Left lung (tissue), 10 donors: Measurements from ENCODE around the gene ANO2. TPM values are rescaled to one million over a fixed set of nuclear protein-coding genes. Genes with fewer than 3 reads are reported as not detected.
A peak's percentile ranks its signal among the peaks of the same experiment; 100 is the strongest.

Experiments used
- ATAC-seq: fragments of 200-7000 bp; cut with Tn5 transposase; one replicate; pipeline ENCODE4 v1.9.1; 2020; ENCODE audit warnings: moderate library complexity
- DNase-seq, 4 donors: peaks; one replicate each; pipeline ENCODE4 v3.0.0-alpha.2; 2013 to 2020
- H3K27ac ChIP-seq, 2 donors: fragments of 200-600 bp; sonication (generic) in 1 of 2; one replicate each; pipeline versions ENCODE4 v1.5.0 to v1.8.0; 2020 to 2021
- H3K27me3 ChIP-seq, 2 donors: fragments of 200-600 bp; sonication (generic) in 1 of 2; one replicate each; pipeline versions ENCODE4 v1.5.0 to v1.8.0; 2020 to 2021
- H3K36me3 ChIP-seq, 2 donors: fragments of 200-600 bp; sonication (generic) in 1 of 2; one replicate each; pipeline versions ENCODE4 v1.5.0 to v1.8.0; 2020 to 2021
- H3K4me1 ChIP-seq, 2 donors: fragments of 200-600 bp; one replicate each; pipeline ENCODE4 v1.8.0; 2021
- H3K4me3 ChIP-seq, 2 donors: fragments of 200-600 bp; sonication (generic) in 1 of 2; one replicate each; pipeline versions ENCODE4 v1.5.0 to v1.8.0; 2020 to 2021; ENCODE audit warnings: mild to moderate bottlenecking in 1 of 2
- H3K9me3 ChIP-seq, 2 donors: fragments of 200-600 bp; sonication (generic) in 1 of 2; one replicate each; pipeline versions ENCODE4 v1.5.0 to v1.8.0; 2020 to 2021
- intact Hi-C, 2 donors: fragments of 100-400 bp; cut with DNase I; formaldehyde crosslinking; loops; one replicate each; pipeline versions ENCODE4 v1.11.2 to v1.14.2; 2022
- polyA plus RNA-seq, 6 donors: library from polyadenylated mRNA; unstranded; fragments of 120-200 nt; gene quantifications; one replicate each; pipeline ENCODE4 v1.2.1, GENCODE V29; 2013; ENCODE audit not compliant: insufficient read length in 6 of 6
- total RNA-seq, 2 donors: library from RNA; stranded (reverse); fragmentation: NEBNext Ultra II Directional; extraction: Animal tissue kit (Norgen Biotek cat#: 25700); gene quantifications; one replicate each; pipeline ENCODE4 v1.2.1, GENCODE V29; 2021
- TF ChIP-seq, protein P1 (sequence below), 2 donors: fragments of 200-600 bp; sonication (generic) in 1 of 2; IDR thresholded peaks; one replicate each; pipeline versions ENCODE4 v1.5.0 to v1.8.0; 2021; ENCODE audit warnings: antibody characterized with exemption in 2 of 2
- donor health status: DM: no; HTN: yes; CAD: no.
- donor health status: DM: no; HTN: no; CAD: no.

ANO2 gene
- total and polyA plus RNA-seq, 8 donors: 3.4 to 10.5 (median 6.1) TPM

DNA sequence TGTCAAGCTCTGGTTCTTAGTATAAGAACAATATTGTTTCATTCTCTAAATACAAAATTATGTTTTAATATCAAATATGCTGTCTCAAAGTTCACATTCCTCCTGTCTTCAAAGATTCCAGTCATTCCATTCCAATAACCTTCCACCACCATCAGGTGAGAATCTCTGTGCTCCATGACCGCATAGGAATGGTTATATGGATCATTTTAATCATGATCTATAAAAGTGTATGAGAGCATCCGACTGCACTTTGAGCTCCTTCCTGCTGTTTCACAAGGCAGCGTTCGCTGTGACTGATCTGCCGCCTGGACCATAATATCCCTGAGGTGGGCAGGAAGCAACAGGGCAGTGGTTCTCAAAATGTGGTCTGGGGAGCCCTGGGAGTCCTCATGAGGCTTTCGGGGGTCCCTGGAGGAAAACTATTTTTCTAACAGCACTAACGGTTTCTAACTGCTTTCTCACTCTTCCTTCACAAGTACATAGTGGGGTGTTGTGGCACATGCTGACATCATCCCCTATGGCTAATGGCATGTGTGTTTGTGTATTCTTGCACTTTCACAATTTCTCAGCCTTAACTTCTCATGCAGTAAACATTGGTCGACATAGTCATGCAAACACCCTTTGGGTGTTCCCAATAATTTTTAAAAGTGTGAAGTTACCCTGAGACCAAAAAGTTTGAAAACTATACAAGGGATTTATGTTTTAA is 137.4 kb downstream of the ANO2 start:
- no peak overlapping the region for H3K27ac ChIP-seq
- no peaks in the 10 kb centered on the region for H3K4me1 ChIP-seq
- no peak overlapping the region for H3K4me3 ChIP-seq
- H3K9me3 ChIP-seq: no peaks in the 10 kb centered on the region
- intact Hi-C loops: no loop called here
- ATAC-seq: no peak
- peaks cover 0 to 11% of the 10 kb centered on the region in 2 donors for H3K27me3 ChIP-seq
- no peak for DNase-seq
- no peaks in the 10 kb centered on the region for H3K36me3 ChIP-seq
- TF ChIP-seq, protein P1, sequence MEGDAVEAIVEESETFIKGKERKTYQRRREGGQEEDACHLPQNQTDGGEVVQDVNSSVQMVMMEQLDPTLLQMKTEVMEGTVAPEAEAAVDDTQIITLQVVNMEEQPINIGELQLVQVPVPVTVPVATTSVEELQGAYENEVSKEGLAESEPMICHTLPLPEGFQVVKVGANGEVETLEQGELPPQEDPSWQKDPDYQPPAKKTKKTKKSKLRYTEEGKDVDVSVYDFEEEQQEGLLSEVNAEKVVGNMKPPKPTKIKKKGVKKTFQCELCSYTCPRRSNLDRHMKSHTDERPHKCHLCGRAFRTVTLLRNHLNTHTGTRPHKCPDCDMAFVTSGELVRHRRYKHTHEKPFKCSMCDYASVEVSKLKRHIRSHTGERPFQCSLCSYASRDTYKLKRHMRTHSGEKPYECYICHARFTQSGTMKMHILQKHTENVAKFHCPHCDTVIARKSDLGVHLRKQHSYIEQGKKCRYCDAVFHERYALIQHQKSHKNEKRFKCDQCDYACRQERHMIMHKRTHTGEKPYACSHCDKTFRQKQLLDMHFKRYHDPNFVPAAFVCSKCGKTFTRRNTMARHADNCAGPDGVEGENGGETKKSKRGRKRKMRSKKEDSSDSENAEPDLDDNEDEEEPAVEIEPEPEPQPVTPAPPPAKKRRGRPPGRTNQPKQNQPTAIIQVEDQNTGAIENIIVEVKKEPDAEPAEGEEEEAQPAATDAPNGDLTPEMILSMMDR (IDR thresholded peaks at IDR 0.05): no peak

DNA sequence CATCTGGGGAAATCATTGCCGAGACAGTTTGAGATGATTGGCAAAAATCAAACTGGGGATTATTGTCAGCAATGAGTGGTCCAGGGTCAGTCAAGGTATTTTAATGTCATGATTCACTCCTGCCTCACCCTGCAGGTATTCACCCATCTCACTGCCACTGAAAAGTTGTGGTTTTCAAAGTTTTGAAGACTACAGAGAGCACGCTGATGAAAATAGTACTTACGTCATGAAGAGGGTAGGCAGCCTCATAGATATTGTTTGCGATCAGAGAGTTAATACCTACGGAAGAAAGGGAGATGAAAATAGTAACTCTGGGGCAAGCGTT is 138.0 kb downstream of the ANO2 start:
- H3K27ac ChIP-seq: no peak overlapping the region
- ATAC-seq (no peak), DNase-seq (no peak)
- H3K4me1 ChIP-seq: no peaks in the 10 kb centered on the region
- no peaks in the 10 kb centered on the region for H3K36me3 ChIP-seq
- no peaks in the 10 kb centered on the region for H3K9me3 ChIP-seq
- TF ChIP-seq, protein P1 (IDR thresholded peaks at IDR 0.05): no peak
- H3K27me3 ChIP-seq: peaks cover 0 to 11% of the 10 kb centered on the region in 2 donors
- no peak overlapping the region for H3K4me3 ChIP-seq
- intact Hi-C loops: no loop called here

DNA sequence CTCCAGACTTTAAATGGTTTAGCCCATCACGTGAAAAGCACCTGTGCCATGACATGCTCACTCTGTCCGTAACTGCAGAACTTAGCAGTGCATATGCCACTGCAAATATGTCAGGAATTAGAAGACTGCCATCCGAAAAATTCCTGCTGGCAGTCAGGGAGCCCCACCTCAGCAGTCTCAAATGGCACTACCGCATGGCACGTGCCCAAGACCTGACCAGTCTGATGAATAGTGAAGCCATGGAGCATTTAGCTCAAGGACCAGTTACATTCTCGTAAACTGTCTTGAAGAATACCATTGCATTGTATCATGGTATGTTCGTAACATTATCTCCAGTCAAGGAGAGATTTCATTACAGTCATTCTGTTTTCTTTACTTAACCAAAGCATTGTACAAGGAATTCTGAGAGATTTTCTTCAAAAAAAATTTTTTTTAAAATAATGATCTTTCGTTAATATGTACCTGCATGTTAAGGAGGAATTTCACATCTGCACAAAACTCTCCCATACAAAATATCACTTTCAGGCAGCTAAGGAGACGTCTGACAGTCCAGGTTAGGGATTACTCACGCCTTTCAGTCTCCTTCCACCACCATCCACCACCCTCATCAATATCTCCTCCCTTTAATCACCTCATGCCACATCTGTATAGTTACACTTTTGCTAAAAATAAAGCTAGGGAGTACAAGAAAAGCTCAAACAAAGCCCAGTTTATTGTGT is 138.5 kb downstream of the ANO2 start:
- Histone ChIP-seq H3K4me3 (no peak overlapping the region), H3K4me1 (no peaks in the 10 kb centered on the region), H3K27ac (no peak overlapping the region), H3K9me3 (no peaks in the 10 kb centered on the region), H3K36me3 (no peaks in the 10 kb centered on the region), H3K27me3 (peaks cover 0 to 11% of the 10 kb centered on the region in 2 donors)
- intact Hi-C loops: no loop called here
- peak; percentile 21 for ATAC-seq
- DNase-seq: no peak
- TF ChIP-seq, protein P1 (IDR thresholded peaks at IDR 0.05): no peak

DNA sequence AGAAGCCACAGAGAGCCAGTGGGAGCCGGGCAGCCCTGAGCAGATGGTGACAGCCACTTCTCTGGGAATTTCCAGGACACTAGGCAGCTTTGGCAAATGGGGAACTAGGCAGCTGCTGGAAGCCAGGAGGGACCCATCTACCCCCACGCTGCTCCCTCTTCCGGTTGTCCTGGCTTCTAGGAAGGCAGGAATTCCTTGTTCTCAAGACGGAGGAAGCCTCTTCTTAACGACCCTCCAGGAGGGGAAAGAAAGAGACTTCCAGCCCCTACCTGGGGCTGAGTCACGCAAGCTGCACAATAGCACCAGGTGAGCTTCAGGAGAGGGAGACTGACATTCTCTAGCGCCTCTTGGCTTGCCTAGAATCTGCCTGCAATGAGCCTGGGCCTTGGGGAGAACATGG is 141.5 kb downstream of the ANO2 start:
- no peaks in the 10 kb centered on the region for H3K9me3 ChIP-seq
- no peak for ATAC-seq

More for the DNA sequence above, 141.5 kb downstream of the ANO2 start:
- Histone ChIP-seq H3K4me1 (no peaks in the 10 kb centered on the region), H3K27me3 (peaks cover 0 to 6% of the 10 kb centered on the region in 2 donors), H3K27ac (no peak overlapping the region), H3K4me3 (no peak overlapping the region), H3K36me3 (no peaks in the 10 kb centered on the region)
- no peak for DNase-seq
- intact Hi-C loops: no loop called here
- TF ChIP-seq, protein P1 (IDR thresholded peaks at IDR 0.05): no peak
